Kasumi-1 (cell line): ENCODE data around the gene ABCC9.

Experiments used
- DNase-seq, 2 experiments: peaks; one replicate each; lab custom pipeline; 2025; lab: John Stamatoyannopoulos, UW

The ABCC9 gene

GRCh38 chr12:21940549-21941505 lies at the start of gene ABCC9:
Gene ABCC9, minus strand, starts transcription at chr12:21941426. Its CDS starts 4,752 bp downstream, at chr12:21936674.
- DNase-seq = no peak

GRCh38 chr12:21989819-21990412 lies 48.7 kb upstream of the ABCC9 start:
- peak; percentile 31 to 66 for DNase-seq

DNA sequence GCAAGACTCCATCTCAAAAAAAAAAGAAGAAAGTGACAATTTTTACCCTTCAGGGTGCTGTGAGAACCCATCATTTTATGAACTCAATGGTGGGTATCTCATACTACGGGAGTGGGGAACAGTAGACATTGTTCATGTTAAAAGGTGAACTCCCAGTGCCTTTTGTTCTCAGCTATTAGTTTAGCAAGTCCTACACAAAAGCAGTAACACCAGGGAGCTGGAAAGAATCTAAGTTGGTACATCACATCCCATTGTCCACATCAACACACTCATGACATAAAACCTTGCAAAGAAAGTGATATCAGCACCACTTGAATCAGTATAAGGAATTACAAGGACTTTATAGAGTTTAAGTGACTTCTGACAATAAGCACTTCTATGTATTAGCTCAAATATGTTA lies 47.4 kb upstream of the ABCC9 start:
- DNase-seq = no peak

- no peak for DNase-seq
Measured at GRCh38 chr12:21987755-21988154, 46.5 kb upstream of the ABCC9 start.

DNA sequence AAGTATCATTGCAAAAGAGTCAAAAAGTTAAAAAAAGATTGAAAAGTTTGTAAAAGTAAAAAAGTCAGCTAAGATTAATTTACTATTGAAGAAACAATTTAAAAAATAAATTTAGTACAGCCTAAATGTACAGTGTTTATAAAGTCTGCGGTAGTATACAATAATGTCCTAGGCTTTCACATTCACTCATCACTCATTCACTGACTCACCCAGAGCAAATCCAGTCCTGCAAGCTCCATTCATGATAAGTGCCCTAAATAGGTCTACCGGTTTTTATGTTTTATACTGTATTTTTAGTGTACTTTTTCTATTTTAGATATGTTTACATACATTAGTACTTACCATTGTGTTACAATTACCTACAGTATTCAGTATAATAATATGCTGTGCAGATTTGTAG lies 43.9 kb upstream of the ABCC9 start:
- DNase-seq = no peak

GRCh38 chr12:21984375-21984774 lies 43.1 kb upstream of the ABCC9 start:
- no peak for DNase-seq

DNA sequence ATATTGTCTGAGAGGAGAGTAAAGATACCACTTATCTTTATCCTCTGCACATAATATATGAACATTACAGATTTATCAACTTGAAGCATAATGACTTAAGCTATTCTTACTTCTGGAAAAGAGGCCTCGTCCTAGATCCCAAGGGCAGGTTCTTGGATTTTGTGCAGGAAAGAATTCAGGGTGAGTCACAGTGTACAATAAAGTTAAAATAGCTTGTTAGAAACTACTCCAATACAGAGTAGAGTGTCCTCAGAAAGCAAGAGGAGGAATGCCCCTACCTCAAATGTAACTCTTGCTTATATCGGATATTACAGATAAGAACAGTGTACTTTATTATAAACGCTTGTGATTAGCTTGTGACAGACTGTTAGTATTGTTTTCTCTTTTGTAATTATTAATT lies 41.9 kb upstream of the ABCC9 start:
- DNase-seq = no peak

- DNase-seq = no peak
Measured at GRCh38 chr12:21980544-21980943, 39.3 kb upstream of the ABCC9 start.

DNA sequence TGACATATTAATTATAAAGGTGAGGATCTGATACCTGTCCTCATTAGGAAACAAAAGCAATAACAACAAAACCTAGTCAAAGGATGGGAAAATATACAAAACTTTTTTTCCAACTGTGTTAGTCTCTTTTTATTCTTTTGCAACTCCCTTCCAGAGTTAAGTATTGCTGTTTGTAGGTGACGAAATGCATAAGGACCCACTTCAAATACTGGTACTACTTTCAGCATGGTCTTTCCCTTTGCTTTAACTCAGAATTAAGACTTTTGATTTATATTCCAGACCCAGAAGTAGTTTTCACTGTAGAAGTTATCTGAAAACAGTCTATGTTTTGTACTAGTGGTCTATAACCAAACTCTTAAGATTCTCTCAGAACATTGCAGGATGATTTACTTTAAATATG lies 34.1 kb upstream of the ABCC9 start:
- DNase-seq = no peak

DNA sequence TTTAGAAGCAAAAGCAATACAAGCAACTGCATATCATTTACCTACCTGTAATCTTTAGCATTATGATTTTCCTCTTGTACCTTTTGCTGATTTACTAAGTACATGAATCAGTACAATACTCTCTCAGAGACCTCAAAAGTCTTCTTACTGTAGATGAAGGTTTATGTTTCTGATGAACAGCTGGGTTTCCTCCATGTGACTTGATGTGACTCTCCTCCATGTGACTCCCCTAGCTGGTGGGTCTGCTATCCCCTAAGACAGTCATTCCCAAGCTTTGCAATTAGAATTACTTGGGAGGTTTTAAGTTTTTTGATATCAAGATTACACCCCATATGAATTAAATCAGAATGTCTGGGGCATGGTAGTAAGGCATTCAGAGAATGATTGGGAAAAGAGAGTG lies 32.0 kb upstream of the ABCC9 start:
- no peak for DNase-seq

GRCh38 chr12:21972055-21972454 lies 30.8 kb upstream of the ABCC9 start:
- DNase-seq = no peak

- DNase-seq = no peak
Measured at GRCh38 chr12:21971344-21971743, 30.1 kb upstream of the ABCC9 start.

- no peak for DNase-seq
Measured at GRCh38 chr12:21962821-21963220, 21.6 kb upstream of the ABCC9 start.

- DNase-seq = no peak
Measured at GRCh38 chr12:21962236-21962635, 21.0 kb upstream of the ABCC9 start.

GRCh38 chr12:21950649-21951048 lies 9.4 kb upstream of the ABCC9 start:
- DNase-seq = no peak

- no peak for DNase-seq
Measured at GRCh38 chr12:21949036-21949435, 7.8 kb upstream of the ABCC9 start.

GRCh38 chr12:21946983-21947382 lies 5.8 kb upstream of the ABCC9 start:
- DNase-seq = no peak

DNA sequence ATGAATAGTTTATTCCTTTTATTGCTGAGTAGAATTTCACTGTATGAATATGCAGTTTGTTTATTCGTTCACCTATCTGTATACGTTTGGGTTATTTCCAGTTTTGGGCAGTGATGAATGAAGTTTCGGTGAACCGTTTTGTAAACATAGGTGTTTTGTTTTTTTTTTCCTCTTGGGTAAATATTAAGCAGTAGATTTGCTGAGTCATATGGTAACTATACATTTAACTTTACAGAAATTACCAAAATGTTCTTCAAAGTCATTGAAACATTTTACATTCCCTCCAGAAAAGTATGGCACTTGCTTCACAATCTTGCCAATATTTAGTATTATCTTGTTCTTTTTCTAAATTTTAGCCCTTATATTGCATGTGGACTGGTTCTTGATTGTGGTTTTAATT lies 3.8 kb upstream of the ABCC9 start:
- DNase-seq = no peak

GRCh38 chr12:21942377-21942703 lies 1.1 kb upstream of the ABCC9 start:
- no peak for DNase-seq

DNA sequence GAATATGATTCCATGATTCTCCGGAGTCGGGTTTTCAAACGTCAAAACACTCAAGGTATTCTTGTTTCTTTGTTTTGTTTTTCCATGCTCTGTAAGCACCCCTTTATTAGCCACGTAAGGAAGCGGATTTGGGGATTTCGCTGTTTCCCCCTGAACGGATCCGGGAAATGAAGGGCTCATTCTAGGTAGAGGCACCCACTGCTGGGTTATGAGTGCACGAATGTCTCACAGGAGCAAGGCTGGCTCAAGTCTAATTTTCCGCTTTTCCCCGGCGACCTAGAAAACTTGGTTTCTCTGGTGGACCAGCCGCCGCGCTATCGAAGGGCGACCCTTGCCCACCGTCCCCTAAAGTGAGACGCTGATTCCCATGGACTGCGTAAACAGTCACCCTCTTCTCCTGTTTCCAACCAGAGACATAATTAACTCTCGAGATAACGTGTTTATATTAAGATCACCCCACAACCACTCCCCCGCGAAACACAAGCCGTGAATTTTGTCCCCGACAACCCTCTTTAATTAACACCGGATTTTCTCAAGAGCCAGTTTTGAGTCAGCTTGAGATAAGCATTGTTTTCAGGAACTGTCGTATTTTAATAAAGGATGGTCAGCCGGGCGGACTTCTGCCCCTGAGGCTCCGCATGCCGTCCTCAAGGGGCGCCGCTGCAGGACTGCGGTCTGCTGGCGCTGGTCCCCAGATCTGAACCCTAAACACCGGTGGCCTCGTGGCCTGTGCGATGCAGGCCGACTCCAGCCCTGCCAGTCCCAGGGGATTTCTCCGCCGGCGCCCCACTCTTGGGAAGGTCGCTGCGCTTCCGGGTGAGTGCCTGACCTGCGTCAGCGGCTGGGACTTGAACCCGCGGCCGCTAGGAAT lies 515 bp upstream of the ABCC9 start:
- no peak for DNase-seq

DNA sequence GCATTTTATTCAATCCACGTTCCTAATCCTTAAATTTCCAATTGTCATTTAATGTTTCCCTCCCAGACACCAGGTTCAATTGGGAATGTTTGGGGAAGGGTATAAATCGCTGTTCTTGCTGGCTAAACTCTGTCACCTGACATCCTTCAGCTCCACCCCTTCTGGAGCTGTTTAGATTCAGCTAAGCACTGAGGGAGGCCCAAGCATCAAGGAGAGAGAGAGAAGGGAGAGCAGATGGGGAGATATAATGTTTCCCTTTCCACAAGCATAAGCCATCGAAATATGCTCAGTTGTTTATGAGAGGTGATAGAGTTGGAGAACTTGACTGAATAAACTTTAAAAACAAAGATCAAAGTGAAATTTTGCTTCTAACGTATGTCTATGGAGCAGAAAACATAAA lies 1.8 kb downstream of the ABCC9 start:
- no peak for DNase-seq

GRCh38 chr12:21938879-21939278 lies 2.3 kb downstream of the ABCC9 start:
- no peak for DNase-seq

- DNase-seq = no peak
Measured at GRCh38 chr12:21934173-21934572, 7.1 kb downstream of the ABCC9 start.
